ENCODE data around the gene C12orf42.

Gene C12orf42

DNA sequence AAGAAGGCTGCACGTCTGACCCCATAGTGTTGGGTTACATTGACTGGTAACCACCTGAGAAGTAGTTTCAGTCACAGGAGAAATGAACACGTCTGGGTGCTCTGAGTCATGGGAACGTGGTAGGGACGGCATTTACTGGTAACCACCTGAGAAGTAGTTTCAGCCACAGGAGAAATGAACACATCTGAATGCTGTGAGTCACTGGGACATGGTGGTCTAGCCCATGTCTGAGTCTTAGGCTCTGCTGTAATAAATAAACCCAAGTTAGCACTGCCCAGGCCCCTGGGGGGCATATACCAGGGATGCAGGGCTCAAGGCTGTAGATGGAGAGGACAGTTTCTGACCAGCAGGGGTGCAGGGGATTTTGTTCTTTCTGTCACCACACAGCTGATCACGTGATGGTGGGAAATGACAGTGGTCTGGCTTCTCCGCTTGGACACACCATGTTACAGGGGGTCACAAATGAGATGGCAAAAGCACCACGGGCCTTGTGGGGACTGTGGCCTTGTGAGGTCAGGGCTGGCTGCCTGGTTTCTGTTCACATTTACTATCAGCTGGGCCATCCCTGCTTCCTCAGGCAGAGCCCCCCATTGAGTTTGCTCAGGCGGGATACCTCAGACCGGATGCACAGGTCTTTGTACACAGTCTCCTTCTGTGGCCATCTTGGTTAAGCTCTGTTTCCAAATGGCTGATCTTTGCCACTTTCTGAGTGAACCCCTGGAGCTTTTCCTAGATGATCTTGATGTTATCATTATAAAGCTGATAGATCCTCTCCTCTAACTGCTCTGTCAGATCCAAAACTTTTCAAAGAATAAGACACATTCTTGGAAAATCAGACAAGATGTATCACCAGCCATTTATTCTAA is 9.8 kb upstream of the C12orf42 start:
- H3K4me3 Mint-ChIP-seq: no peak overlapping the region

DNA sequence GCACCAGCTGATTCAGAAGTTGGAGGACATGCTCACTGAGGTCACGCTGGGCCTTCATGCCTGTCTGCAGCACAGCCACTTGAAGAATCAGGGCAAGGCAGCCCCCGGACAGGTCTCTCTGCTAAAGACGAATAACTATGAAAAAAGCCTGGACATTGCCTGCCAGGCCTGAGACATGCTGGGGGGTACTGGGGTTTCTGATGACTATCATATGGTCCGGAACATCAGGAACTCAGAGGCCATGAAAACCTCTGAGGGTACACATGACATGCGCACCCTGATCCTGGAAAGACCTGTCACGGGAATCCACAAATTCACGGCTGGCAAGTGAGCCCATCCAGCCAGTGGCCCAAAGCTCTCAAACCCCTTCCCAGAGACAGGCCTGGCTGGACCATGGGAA is 8.8 kb upstream of the C12orf42 start:
- Mint-ChIP-seq H3K36me3 (no peaks in the 10 kb centered on the region), H3K4me1 (ENCODE audit: low read depth) (peaks cover 15% of the 10 kb centered on the region), H3K9me3 (ENCODE audit: low read depth) (no peaks in the 10 kb centered on the region), H3K27me3 (no peaks in the 10 kb centered on the region), H3K27ac (peak overlapping the region; percentile 74), H3K4me3 (no peak overlapping the region)

More for the DNA sequence above, 9.8 kb upstream of the C12orf42 start:
- Mint-ChIP-seq H3K27me3 (no peaks in the 10 kb centered on the region), H3K4me1 (ENCODE audit: low read depth) (peaks cover 14% of the 10 kb centered on the region), H3K27ac (peak overlapping the region; percentile 74), H3K9me3 (ENCODE audit: low read depth) (no peaks in the 10 kb centered on the region), H3K36me3 (no peaks in the 10 kb centered on the region)

DNA sequence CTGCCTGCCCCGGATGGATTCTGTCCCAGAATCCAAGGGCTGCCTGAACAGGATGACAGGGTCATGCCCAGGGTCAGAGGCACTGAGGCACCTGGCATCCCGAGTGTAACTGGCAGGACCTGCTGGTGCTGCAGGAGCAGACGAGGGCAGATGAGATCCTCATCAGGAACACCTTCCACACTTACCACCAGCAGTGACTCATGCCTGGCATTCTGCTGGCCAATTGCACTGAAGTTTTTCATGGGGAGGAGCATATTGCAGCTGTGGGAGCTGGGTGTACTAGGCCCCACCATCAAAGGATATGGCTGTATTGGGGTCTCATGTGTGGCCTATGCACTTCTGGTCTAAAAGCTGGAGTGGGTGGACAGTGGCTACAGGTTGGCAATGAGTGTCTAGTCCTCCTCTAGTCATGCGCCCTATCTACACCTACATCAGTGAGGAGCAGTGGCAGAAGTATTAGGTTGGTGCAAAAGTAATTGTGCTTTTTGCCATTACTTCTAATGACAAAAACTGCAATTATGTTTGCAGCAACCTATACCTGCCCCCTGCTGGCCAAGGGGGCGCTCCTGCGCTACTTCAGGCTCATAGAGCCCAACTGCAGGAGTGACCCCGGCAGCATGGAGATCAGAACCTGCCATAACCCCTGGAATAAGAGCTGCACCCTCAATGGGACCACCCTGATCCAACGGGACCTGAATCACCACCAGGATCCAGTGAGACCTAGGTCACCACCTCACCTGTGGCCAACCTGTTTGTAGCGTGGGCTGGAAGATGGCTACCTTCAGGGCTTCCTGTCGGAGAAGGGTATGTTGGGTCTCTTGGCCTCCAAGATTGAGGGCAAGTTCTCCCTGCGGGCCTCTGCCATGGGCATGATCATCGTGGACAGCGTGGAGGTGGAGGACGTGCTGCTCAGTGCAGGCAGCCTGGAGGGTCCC is 8.0 kb upstream of the C12orf42 start:
- Mint-ChIP-seq H3K27ac (peak overlapping the region; percentile 8), H3K36me3 (no peaks in the 10 kb centered on the region), H3K9me3 (ENCODE audit: low read depth) (no peaks in the 10 kb centered on the region), H3K27me3 (no peaks in the 10 kb centered on the region), H3K4me3 (no peak overlapping the region), H3K4me1 (ENCODE audit: low read depth) (peaks cover 23% of the 10 kb centered on the region)

DNA sequence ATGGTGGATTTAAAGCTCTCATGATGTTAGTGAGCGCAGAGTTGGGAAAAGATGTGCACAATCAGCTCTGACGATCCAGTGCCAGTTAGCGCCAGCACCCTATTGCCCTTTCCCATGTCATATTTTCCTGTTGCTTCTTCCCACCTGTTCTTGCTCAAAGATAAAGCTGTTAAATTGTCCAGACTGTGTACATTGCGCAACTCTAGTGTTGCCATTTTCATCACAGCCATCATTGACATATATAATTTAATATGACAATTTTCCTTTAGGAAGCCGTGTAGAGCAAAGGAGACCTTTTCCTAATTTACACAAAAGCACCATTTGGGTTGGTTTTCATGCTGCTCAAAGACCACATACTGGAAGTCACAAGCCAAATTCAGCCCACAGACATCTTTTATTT is 5.7 kb upstream of the C12orf42 start:
- Mint-ChIP-seq H3K36me3 (peaks cover 2% of the 10 kb centered on the region), H3K4me1 (ENCODE audit: low read depth) (peaks cover 25% of the 10 kb centered on the region), H3K4me3 (no peak overlapping the region), H3K27me3 (no peaks in the 10 kb centered on the region), H3K9me3 (ENCODE audit: low read depth) (peaks cover 7% of the 10 kb centered on the region), H3K27ac (no peak overlapping the region)

DNA sequence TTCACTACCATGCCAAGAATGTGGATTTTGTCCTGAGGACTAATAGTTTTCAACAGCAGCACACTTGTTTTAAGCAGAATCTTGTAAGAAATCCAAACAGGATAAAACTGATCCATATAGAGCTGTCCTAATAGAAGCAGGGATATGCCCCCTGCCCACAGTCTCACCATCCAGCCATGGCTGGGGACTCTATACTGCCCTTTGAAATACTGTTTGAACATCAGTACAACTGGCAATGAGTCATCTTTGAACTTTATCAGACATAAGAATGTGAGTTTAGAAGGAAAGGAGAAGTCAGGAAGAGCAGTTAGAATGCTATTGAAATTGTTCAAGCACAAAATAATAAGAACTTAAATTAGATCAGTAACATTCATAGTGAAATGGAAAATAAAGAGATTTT is 3.8 kb upstream of the C12orf42 start:
- no peak overlapping the region for H3K4me3 Mint-ChIP-seq
- peaks cover 24% of the 10 kb centered on the region for H3K4me1 Mint-ChIP-seq (ENCODE audit: low read depth)
- peaks cover 1% of the 10 kb centered on the region for H3K27me3 Mint-ChIP-seq
- H3K9me3 Mint-ChIP-seq (ENCODE audit: low read depth): peaks cover 7% of the 10 kb centered on the region
- H3K27ac Mint-ChIP-seq: peak overlapping the region; percentile 87
- peaks cover 2% of the 10 kb centered on the region for H3K36me3 Mint-ChIP-seq

DNA sequence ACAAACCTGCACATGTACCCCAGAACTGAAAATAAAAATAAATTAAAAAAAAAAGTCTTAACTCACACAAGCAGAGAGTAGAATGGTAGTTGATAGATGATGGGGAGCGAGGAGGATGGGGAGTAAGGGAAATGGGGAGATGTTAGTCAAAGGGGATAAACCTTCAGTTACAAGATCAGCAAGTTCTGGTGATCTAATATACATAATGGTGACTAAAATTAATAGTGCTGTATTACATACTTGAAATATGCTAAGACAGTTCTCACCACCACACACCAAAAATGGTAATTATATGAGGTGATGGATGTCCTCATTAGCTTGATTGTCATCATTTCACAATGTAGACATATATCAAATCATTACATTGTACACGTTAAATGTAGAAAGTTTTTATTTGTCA is 3.2 kb upstream of the C12orf42 start:
- peaks cover 29% of the 10 kb centered on the region for H3K4me1 Mint-ChIP-seq (ENCODE audit: low read depth)

DNA sequence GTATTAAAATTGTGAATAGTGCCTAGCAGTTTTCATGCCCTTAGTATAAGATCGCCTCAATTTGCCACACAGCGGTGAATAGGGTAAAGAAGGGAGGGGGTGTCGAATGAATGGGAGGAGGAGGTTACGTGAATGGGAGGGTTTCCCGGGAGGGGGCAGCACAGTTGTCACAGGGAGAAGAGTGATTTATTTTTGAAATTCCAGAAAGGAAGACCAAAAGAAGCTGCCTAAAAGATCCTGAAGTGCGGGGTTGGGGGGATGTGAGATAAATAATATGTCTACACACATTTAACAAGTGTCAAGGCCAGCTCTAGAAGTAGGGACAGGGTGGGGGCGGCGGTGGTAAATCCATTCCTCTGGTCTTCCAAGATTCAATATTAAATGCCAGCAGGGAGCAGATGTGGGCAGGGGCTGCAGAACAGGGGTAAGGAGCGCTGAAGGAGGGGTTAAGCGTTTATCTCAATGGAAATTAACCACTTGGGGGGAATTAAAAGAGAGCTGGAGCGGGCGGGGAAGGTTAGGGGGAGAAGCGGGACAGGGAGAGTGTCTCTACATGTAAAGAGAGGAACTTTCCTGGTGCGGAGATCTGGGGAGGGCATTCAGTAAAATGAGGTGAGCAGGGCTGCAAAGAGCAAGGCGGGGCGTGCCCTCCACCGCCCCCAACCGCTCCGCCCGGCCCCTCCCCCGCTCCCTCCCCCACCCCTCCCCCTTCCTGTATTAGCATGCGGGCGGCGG is 867 bp downstream of the C12orf42 start:
- H3K36me3 Mint-ChIP-seq: peaks cover 4% of the 10 kb centered on the region
- H3K27ac Mint-ChIP-seq: peak overlapping the region; percentile 46
- H3K4me3 Mint-ChIP-seq: peak overlapping the region; percentile 84
- peaks cover 4% of the 10 kb centered on the region for H3K27me3 Mint-ChIP-seq
- peaks cover 32% of the 10 kb centered on the region for H3K4me1 Mint-ChIP-seq (ENCODE audit: low read depth)
- H3K9me3 Mint-ChIP-seq (ENCODE audit: low read depth): peaks cover 7% of the 10 kb centered on the region

More for the DNA sequence above, 3.2 kb upstream of the C12orf42 start:
- Mint-ChIP-seq H3K36me3 (peaks cover 2% of the 10 kb centered on the region), H3K27ac (peak overlapping the region; percentile 87), H3K4me3 (peak overlapping the region; percentile 8), H3K9me3 (ENCODE audit: low read depth) (peaks cover 7% of the 10 kb centered on the region), H3K27me3 (peaks cover 2% of the 10 kb centered on the region)

DNA sequence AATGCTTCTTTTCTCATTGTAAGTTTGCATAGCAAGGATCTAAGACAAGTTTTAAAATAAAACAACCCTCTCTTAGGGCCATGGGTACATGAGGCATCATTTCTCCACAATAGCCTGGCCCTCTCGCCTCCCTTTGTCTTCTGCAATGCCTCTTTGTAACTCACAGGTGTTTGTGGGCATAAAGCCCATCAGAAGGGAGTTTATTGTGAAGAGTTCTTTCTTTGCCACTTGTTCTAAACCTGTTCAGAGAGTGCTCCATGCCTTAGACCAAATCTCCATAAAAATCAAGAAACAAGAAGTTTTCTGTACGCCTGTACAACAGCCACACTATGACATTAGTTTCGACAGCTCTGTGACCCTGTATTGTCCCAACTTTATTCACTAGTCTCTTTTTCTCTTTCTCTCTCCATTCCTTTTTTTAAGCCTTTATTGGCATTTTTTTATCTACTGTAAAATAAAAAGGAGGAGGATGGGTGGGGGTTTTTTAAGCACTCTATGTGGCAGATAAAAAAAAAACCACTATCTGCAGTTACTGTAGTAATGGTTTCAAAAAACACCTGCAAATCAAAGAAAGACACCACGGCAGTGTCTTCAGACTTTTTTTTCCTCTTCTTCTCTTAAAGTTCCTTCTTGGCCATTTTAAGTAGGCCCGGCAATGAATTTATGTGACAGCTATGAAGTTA is 1.6 kb downstream of the C12orf42 start:
- H3K9me3 Mint-ChIP-seq (ENCODE audit: low read depth): peaks cover 7% of the 10 kb centered on the region
- peak overlapping the region; percentile 84 for H3K4me3 Mint-ChIP-seq
- peaks cover 4% of the 10 kb centered on the region for H3K36me3 Mint-ChIP-seq
- peaks cover 26% of the 10 kb centered on the region for H3K4me1 Mint-ChIP-seq (ENCODE audit: low read depth)
- no peak overlapping the region for H3K27ac Mint-ChIP-seq
- H3K27me3 Mint-ChIP-seq: peaks cover 4% of the 10 kb centered on the region

DNA sequence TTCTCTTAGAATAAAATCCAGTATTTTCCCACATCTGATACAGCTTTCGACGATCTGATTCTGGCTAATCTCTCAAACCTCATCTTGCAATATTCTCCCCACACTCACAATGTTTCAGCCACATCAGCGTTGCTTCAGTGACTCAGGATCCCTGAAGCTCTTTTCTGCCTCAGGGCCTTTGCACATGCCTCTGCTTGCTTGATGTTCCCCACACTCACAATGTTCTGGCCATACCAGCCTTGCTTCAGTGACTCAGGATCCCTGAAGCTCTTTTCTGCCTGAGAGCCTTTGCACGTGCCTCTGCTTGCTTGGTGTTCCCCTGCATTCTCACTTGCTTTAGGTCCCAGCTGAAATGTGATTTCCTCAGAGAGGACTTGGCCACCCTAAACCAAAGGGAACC is 2.6 kb downstream of the C12orf42 start:
- Mint-ChIP-seq H3K27ac (no peak overlapping the region), H3K4me1 (ENCODE audit: low read depth) (peaks cover 20% of the 10 kb centered on the region), H3K36me3 (peaks cover 3% of the 10 kb centered on the region), H3K27me3 (peaks cover 4% of the 10 kb centered on the region), H3K9me3 (ENCODE audit: low read depth) (peaks cover 2% of the 10 kb centered on the region), H3K4me3 (no peak overlapping the region)

DNA sequence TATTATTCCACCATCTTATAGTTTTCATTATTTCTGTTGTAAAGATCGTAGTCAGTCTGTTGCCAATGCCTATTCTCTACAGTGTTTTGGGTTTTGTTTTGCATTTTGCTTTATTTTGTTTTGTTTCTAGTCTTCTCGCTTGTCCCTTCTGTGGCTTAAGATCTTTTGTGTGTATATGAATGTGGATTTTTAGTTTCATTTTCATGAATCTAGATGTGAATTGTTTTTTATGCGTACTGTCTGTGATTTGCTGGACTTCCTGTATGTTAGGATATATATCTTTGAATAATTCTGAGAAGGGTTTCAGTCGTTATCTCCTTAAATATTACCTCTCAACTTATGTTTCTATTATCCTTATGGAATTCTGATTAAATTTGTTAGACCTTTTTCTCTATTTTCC is 13.4 kb downstream of the C12orf42 start:
- Mint-ChIP-seq H3K4me1 (ENCODE audit: low read depth) (peaks cover 8% of the 10 kb centered on the region), H3K4me3 (peak overlapping the region; percentile 77), H3K27ac (peak overlapping the region; percentile 30), H3K9me3 (ENCODE audit: low read depth) (peaks cover 26% of the 10 kb centered on the region), H3K36me3 (peaks cover 13% of the 10 kb centered on the region), H3K27me3 (no peaks in the 10 kb centered on the region)

DNA sequence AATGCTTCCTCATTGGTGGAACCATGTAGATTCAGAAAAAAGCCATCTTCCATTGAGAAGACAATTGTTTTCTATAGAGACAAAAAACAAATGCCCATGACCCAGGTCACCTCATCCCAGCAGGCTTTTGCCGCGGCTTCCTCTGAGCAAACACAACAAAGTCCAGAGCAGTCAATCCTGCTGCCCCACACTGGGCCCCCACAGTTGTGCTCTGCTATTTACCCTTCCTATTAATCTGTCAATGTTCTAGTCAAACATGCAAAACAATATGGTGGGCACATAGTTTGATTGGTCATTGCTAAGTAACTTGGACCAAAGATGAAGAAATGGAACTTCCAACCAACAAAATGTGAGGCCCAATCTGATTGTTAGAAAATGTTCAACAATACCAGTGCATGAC is 20.7 kb downstream of the C12orf42 start:
- no peak overlapping the region for H3K4me3 Mint-ChIP-seq
- H3K36me3 Mint-ChIP-seq: peaks cover 4% of the 10 kb centered on the region
- peaks cover 8% of the 10 kb centered on the region for H3K4me1 Mint-ChIP-seq (ENCODE audit: low read depth)
- no peaks in the 10 kb centered on the region for H3K27me3 Mint-ChIP-seq
- no peak overlapping the region for H3K27ac Mint-ChIP-seq
- H3K9me3 Mint-ChIP-seq (ENCODE audit: low read depth): peaks cover 26% of the 10 kb centered on the region

DNA sequence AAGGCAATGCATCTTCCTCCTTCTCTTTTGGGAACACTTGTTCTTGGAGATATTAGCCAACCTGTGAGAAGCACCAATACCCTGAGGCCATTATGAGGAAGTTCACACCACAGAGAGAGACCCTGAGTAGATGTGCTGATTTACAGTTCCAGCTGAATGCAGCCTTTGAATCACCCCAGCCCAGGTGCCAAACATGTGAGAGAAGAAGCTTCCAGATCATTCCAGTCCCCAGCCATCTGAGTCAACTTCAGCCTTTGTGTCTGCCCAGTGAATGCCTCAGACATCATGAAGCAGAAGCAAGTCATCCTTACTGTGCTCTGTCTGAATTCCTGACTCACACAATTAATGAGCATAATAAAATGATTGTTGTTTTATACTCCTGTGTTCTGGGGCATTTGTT is 25.1 kb downstream of the C12orf42 start:
- H3K4me1 Mint-ChIP-seq (ENCODE audit: low read depth): peaks cover 14% of the 10 kb centered on the region
- H3K27me3 Mint-ChIP-seq: no peaks in the 10 kb centered on the region
- H3K27ac Mint-ChIP-seq: no peak overlapping the region
- no peak overlapping the region for H3K4me3 Mint-ChIP-seq
- H3K36me3 Mint-ChIP-seq: no peaks in the 10 kb centered on the region
- H3K9me3 Mint-ChIP-seq (ENCODE audit: low read depth): no peaks in the 10 kb centered on the region

DNA sequence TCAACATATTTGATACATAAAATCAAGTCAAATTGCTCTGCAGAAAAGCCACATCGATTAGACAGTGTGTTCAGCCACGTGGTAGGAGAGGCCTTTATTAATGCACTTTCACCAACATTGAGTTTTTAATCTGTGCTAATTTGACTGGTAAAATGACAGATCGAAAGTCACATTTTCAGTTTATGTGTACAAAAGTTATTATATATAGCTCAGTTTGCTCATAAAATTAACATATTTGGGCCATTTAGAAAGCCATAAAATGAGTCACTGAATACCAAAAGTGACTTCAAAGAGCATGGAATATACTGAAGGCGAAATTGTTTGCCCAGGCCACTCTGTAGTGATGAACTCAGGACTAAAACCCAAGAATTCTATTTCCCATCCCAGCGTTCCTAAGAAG is 26.0 kb downstream of the C12orf42 start:
- H3K9me3 Mint-ChIP-seq (ENCODE audit: low read depth): peaks cover 7% of the 10 kb centered on the region
- peaks cover 14% of the 10 kb centered on the region for H3K4me1 Mint-ChIP-seq (ENCODE audit: low read depth)
- no peak overlapping the region for H3K4me3 Mint-ChIP-seq
- H3K27ac Mint-ChIP-seq: no peak overlapping the region
- H3K27me3 Mint-ChIP-seq: no peaks in the 10 kb centered on the region
- peaks cover 4% of the 10 kb centered on the region for H3K36me3 Mint-ChIP-seq

DNA sequence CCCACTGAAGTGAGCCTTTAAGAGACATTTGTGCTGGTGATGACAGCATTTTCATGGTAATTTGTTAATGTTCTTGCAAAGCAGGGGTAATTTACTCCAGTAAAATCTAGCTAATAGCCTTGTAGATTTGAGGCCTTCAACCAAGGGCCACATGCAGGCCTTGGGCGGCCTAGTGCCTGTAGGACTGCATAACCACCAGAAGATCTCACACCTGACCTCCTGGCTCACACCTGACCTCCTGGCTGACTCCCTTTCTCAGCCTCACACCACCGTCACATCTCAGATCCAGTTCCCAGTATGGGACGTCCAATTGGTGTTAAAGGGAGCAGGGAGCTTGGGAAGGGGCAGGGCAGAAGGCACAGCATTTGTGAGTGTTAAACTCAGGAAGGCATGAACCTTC is 26.9 kb downstream of the C12orf42 start:
- Mint-ChIP-seq H3K4me1 (ENCODE audit: low read depth) (peaks cover 14% of the 10 kb centered on the region), H3K27ac (no peak overlapping the region), H3K9me3 (ENCODE audit: low read depth) (peaks cover 13% of the 10 kb centered on the region), H3K36me3 (peaks cover 9% of the 10 kb centered on the region), H3K27me3 (no peaks in the 10 kb centered on the region), H3K4me3 (no peak overlapping the region)
